ENCODE measurements around the gene S100A4. TPM values are rescaled to one million over a fixed set of nuclear protein-coding genes. Genes with fewer than 3 reads are reported as not detected.

Gene S100A4
- polyA plus RNA-seq, 1 experiment: 20.0 TPM

DNA sequence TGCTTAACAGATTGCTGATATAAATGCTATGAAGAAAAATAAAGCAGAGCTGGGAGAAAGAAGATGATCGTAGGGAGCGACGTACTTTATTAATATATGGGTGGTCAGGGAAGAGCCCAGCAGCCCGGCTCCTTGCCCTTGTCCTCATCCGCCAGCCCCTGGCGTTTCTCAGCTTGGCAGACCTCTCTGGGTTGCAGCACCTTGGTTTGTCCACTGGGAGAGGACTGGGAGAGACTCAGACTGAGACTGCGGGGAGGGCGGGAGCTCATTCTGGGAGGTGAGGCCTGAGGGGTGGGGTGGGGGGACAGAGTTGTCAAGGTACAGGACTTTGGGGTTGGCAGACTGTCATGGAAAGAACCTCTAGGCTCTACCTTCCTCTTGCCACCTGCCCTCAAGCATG, 6.7 kb upstream of the S100A4 start:
- POLR2A ChIA-PET: interaction anchor here (1.5 kb wide), 1 partner anchor 14 kb away, joined by 3 read pairs; no protein-coding TSS in a partner anchor
- no peak overlapping the region for H3K27ac ChIP-seq (ENCODE audit: low read depth, low read length)
- no peaks in the 10 kb centered on the region for H3K9me3 ChIP-seq (ENCODE audit: control insufficient read depth, insufficient read depth, low read length)
- no peaks in the 10 kb centered on the region for H3K27me3 ChIP-seq (ENCODE audit: control insufficient read depth, insufficient read depth, low read length)
- TF ChIP-seq, protein P1, sequence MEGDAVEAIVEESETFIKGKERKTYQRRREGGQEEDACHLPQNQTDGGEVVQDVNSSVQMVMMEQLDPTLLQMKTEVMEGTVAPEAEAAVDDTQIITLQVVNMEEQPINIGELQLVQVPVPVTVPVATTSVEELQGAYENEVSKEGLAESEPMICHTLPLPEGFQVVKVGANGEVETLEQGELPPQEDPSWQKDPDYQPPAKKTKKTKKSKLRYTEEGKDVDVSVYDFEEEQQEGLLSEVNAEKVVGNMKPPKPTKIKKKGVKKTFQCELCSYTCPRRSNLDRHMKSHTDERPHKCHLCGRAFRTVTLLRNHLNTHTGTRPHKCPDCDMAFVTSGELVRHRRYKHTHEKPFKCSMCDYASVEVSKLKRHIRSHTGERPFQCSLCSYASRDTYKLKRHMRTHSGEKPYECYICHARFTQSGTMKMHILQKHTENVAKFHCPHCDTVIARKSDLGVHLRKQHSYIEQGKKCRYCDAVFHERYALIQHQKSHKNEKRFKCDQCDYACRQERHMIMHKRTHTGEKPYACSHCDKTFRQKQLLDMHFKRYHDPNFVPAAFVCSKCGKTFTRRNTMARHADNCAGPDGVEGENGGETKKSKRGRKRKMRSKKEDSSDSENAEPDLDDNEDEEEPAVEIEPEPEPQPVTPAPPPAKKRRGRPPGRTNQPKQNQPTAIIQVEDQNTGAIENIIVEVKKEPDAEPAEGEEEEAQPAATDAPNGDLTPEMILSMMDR (IDR thresholded peaks at IDR 0.05; ENCODE audit: low read depth, low read length): 0 out of 2 replicates have a peak, but pooled peaks have one; percentile 22
- no peak overlapping the region for H3K4me3 ChIP-seq (ENCODE audit: low read depth, low read length)
- no peak for DNase-seq (ENCODE audit: low read depth, low spot score)
- CTCF ChIA-PET: interaction anchor here (0.5 to 3.5 kb wide), 8 partner anchors 9 to 60 kb away, joined by 3 to 22 read pairs (median 7); partner anchors contain the start of gene S100A5

GRCh38 chr1:153550827-153551500, 5.4 kb upstream of the S100A4 start:
- TF ChIP-seq, protein P1 (IDR thresholded peaks at IDR 0.05; ENCODE audit: low read depth, low read length): no peak
- Histone ChIP-seq H3K4me3 (ENCODE audit: low read depth, low read length) (no peak overlapping the region), H3K27ac (ENCODE audit: low read depth, low read length) (no peak overlapping the region), H3K27me3 (ENCODE audit: control insufficient read depth, insufficient read depth, low read length) (no peaks in the 10 kb centered on the region), H3K9me3 (ENCODE audit: control insufficient read depth, insufficient read depth, low read length) (no peaks in the 10 kb centered on the region)
- CTCF ChIA-PET: interaction anchor here (0.6 to 3.5 kb wide), 9 partner anchors 18 to 396 kb away, joined by 3 to 22 read pairs (median 10); partner anchors contain the start of genes DENND4B and S100A13
- no peak for DNase-seq (ENCODE audit: low read depth, low spot score)
- POLR2A ChIA-PET: interaction anchor here (0.7 to 1.5 kb wide), 2 partner anchors 15 kb away, joined by 3 read pairs; partner anchors contain the start of gene S100A6

DNA sequence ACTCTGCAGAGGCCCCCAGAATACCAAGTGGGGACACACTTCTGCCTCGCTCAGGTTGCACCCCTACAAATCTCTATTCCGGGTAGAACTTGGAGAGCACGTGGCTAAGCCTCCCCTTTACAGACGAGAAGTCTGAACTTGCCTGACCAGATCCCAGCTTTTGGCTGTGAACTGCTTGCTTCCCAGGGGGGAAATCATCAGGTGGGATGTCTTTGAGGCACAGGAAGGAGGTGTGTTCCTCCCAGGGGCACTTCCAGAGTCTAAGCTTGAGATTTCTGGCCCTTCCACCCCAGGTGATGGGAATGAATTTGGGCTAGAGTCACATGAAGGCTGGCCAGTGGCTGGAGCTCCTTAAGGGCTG, 4.8 kb upstream of the S100A4 start:
- no peaks in the 10 kb centered on the region for H3K9me3 ChIP-seq (ENCODE audit: control insufficient read depth, insufficient read depth, low read length)
- H3K27ac ChIP-seq (ENCODE audit: low read depth, low read length): peak overlapping the region; percentile 11
- H3K4me3 ChIP-seq (ENCODE audit: low read depth, low read length): no peak overlapping the region
- TF ChIP-seq, protein P1 (IDR thresholded peaks at IDR 0.05; ENCODE audit: low read depth, low read length): no peak
- ChIA-PET POLR2A (no interaction called here), CTCF (interaction anchor here (0.6 to 3.5 kb wide), 8 partner anchors 17 to 396 kb away, joined by 3 to 22 read pairs (median 7); partner anchors contain the start of genes DENND4B and S100A13)
- no peak for DNase-seq (ENCODE audit: low read depth, low spot score)
- H3K27me3 ChIP-seq (ENCODE audit: control insufficient read depth, insufficient read depth, low read length): no peaks in the 10 kb centered on the region

GRCh38 chr1:153549741-153550397, 4.3 kb upstream of the S100A4 start:
- TF ChIP-seq, protein P1 (IDR thresholded peaks at IDR 0.05; ENCODE audit: low read depth, low read length): no peak
- no peak for DNase-seq (ENCODE audit: low read depth, low spot score)
- Histone ChIP-seq H3K9me3 (ENCODE audit: control insufficient read depth, insufficient read depth, low read length) (no peaks in the 10 kb centered on the region; the same call in 1 of the 2 replicates), H3K27me3 (ENCODE audit: control insufficient read depth, insufficient read depth, low read length) (no peaks in the 10 kb centered on the region), H3K4me3 (ENCODE audit: low read depth, low read length) (no peak overlapping the region), H3K27ac (ENCODE audit: low read depth, low read length) (peak overlapping the region; percentile 65)
- ChIA-PET CTCF (interaction anchor here (1.1 to 3.5 kb wide), 5 partner anchors 17 to 77 kb away, joined by 3 to 22 read pairs (median 10); partner anchors contain the start of gene S100A13), POLR2A (no interaction called here)

Measured in AG04450 (cell line).